AG04449 (cell line): ENCODE data around the gene FOXL3.
"Not testable (repeated sequence)": the region's sequence is repeated elsewhere in the genome, so short reads cannot be mapped to it uniquely, and the experiment has no call there.

Source experiments
- CTCF ChIA-PET: fragments of 350-600 bp; formaldehyde crosslinking; extraction: SDS; loops from one replicate; lab custom pipeline; 2021; ENCODE audit warnings: antibody characterized with exemption; lab: Yijun Ruan, JAX
- POLR2A ChIA-PET: fragments of 400-600, 350-600 bp; formaldehyde crosslinking; extraction: SDS; loops from one replicate; lab custom pipeline; 2020; ENCODE audit warnings: antibody characterized with exemption, inconsistent platforms; lab: Yijun Ruan, JAX
- DNase-seq: peaks from one replicate; pipeline ENCODE4 v3.0.0-alpha.2; 2010; ENCODE audit warnings: low read depth, low spot score
- H3K4me3 ChIP-seq: 2 replicates; pipeline ENCODE4 v1.5.1; 2011; ENCODE audit warnings: low read depth, mild to moderate bottlenecking, control low read depth, low read length
- CTCF ChIP-seq: IDR thresholded peaks from one replicate; pipeline ENCODE4 v1.5.1; 2011; ENCODE audit warnings: mild to moderate bottlenecking, moderate library complexity, low read length, control low read depth, inconsistent platforms; ENCODE audit not compliant: insufficient read depth; ENCODE audit errors: missing control alignments

FOXL3 gene

DNA sequence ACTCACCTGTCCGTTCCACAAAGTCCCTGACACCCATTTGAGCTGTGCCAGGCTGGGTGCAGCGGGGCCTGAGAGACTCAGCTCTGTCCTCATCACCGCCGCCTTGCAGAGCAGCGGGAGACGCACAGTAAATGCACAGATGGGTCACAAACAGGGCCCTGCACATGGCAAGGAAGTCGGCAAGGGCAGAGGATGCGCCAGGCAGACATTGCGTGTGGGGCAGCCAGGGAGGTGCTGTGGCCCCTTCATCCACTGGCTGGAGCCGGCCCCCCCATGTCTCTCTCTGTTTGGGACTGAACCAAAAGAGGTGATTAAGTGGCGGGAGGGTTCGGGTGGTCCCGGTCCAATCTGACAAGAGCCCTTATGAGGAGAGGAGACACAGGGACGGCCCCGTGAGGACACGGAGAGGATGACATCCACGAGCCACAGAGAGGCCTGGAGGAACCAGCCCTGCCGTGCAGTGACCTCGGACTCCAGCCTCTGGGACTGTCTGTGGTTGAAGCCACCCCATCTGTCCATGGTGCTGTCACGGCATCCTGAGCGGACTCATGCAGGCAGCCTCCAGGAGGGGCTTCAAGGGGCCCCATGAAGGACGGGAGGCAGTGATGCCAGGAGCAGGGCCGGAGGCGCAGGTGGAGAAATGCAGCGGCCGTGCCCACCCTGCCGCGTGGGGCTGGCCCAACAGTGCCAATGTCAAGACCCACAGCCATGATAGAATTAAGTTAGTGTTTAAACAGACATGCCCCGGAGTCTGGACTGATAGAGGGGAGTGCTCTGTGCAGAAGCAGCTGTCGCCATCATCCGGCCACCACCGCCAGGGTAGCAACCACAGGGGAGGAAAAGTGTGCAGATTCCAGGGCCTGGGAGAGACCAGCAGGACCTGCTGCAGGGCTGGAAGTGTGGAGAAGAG is 28.4 kb upstream of the FOXL3 start:
- POLR2A ChIA-PET: no interaction called here
- H3K4me3 ChIP-seq: no peak overlapping the region
- CTCF ChIA-PET: no interaction called here
- DNase-seq: no peak
- TF ChIP-seq CTCF: no peak

GRCh38 chr7:262251-262572 is 27.8 kb upstream of the FOXL3 start:
- POLR2A ChIA-PET: no interaction called here
- no peak overlapping the region for H3K4me3 ChIP-seq
- TF ChIP-seq CTCF: no peak
- no peak for DNase-seq
- CTCF ChIA-PET: no interaction called here

- CTCF ChIA-PET, DNase-seq, POLR2A ChIA-PET, H3K4me3 ChIP-seq: not testable (repeated sequence)
Measured at GRCh38 chr7:262631-263311, 27.2 kb upstream of the FOXL3 start.

- POLR2A ChIA-PET, DNase-seq, H3K4me3 ChIP-seq: not testable (repeated sequence)
- CTCF ChIA-PET: interaction anchor here (0.7 to 1.6 kb wide), 3 partner anchors 10 to 26 kb away, joined by 3 to 4 read pairs (median 4); no protein-coding TSS in a partner anchor
Measured at GRCh38 chr7:263483-264351, 26.3 kb upstream of the FOXL3 start.

DNA sequence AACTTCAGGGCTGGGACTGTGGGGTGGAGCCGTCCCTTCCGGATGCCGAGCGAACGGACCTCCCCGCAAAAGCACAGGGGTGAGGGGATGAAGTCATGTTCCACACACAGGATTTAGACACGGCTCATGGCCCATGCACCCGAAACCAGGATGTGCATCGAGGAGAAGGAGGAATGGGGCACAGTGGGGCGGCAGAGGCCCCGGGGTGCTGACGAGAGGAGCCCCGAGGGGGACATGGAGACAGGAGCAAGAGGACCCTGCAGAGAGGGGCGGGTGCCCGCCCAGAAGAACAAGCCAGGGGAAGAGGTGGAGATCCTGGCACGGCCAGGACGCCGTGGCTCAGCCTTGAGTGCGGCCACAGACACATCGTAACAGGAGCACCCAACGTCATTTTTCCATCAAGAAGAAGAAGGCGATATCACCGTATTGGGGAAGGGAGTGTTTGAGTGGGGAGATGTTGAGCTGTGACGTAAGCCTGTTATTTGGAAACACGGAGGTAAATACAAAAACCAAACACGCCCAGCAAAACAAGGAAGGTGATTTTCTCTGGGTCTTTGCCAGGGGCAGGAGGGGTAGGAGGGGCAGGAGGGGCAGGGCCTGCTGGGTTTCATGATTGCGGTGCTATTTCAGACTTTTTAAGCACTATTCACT is 25.3 kb upstream of the FOXL3 start:
- POLR2A ChIA-PET: no interaction called here

More for the DNA sequence above, 25.3 kb upstream of the FOXL3 start:
- H3K4me3 ChIP-seq: no peak overlapping the region
- no peak for DNase-seq
- CTCF ChIA-PET: interaction anchor here (0.7 to 1.6 kb wide), 4 partner anchors 11 to 27 kb away, joined by 3 to 4 read pairs (median 4); no protein-coding TSS in a partner anchor
- TF ChIP-seq CTCF: no peak
